Measurements from ENCODE around the gene PRKCE.

The PRKCE gene

DNA sequence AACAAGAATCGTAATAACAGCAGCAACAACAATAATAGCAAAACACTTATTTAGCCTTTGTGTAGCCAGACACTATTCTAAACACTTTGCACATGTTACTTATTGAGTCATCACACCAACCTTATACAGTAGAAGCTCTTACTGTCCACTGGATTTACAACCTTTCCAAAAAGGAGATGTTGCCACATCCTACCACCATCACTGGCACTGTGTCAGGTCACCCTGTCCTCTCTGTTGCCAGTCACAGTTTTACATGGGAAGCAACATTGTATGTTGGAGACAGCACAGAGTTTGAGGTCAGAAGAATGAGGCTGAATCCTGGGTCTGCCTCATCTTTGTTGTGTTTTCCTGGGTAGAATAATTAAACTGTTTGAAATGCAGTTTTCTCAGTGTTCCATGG lies 444.4 kb downstream of the PRKCE start:
- no peak overlapping the region for H3K27ac ChIP-seq (ENCODE audit: low read depth in 2 of 2, low read length in 2 of 2)

GRCh38 chr2:46096260-46096659 lies 444.8 kb downstream of the PRKCE start:
- H3K27ac ChIP-seq (ENCODE audit: low read depth in 2 of 2, low read length in 2 of 2): no peak overlapping the region
- no peak overlapping the region for H3K4me3 ChIP-seq (ENCODE audit: low read length in 2 of 2)

More for the DNA sequence above, 444.4 kb downstream of the PRKCE start:
- Histone ChIP-seq H3K9ac (ENCODE audit: low read depth in 1 of 2, low read length in 2 of 2) (no peak overlapping the region), H3K36me3 (ENCODE audit: control insufficient read depth in 2 of 2, insufficient read depth in 2 of 2, low read length in 2 of 2) (peaks cover 0 to 2% of the 10 kb centered on the region in 2 donors), H3K4me1 (ENCODE audit: control insufficient read depth in 2 of 2, insufficient read depth in 2 of 2, low read length in 2 of 2) (peaks cover 4 to 14% of the 10 kb centered on the region in 2 donors), H3K4me3 (ENCODE audit: low read length in 2 of 2) (no peak overlapping the region), H3K9me3 (ENCODE audit: control insufficient read depth in 2 of 2, low read length in 2 of 2) (no peaks in the 10 kb centered on the region), H3K27me3 (ENCODE audit: control insufficient read depth in 2 of 2, insufficient read depth in 2 of 2, low read length in 2 of 2) (no peaks in the 10 kb centered on the region)

GRCh38 chr2:46097714-46098480 lies 446.4 kb downstream of the PRKCE start:
- H3K36me3 ChIP-seq (ENCODE audit: control insufficient read depth in 2 of 2, insufficient read depth in 2 of 2, low read length in 2 of 2): peaks cover 2% of the 10 kb centered on the region in 2 donors
- no peaks in the 10 kb centered on the region for H3K27me3 ChIP-seq (ENCODE audit: control insufficient read depth in 2 of 2, insufficient read depth in 2 of 2, low read length in 2 of 2)
- no peak overlapping the region for H3K9ac ChIP-seq (ENCODE audit: low read depth in 1 of 2, low read length in 2 of 2)
- H3K9me3 ChIP-seq (ENCODE audit: control insufficient read depth in 2 of 2, low read length in 2 of 2): no peaks in the 10 kb centered on the region
- H3K4me1 ChIP-seq (ENCODE audit: control insufficient read depth in 2 of 2, insufficient read depth in 2 of 2, low read length in 2 of 2): peaks cover 4 to 14% of the 10 kb centered on the region in 2 donors
- peak overlapping the region; percentile 53 to 54 for H3K27ac ChIP-seq (ENCODE audit: low read depth in 2 of 2, low read length in 2 of 2)
- no peak overlapping the region for H3K4me3 ChIP-seq (ENCODE audit: low read length in 2 of 2)

More at GRCh38 chr2:46096260-46096659, 444.8 kb downstream of the PRKCE start:
- H3K4me1 ChIP-seq (ENCODE audit: control insufficient read depth in 2 of 2, insufficient read depth in 2 of 2, low read length in 2 of 2): peaks cover 4 to 14% of the 10 kb centered on the region in 2 donors
- H3K36me3 ChIP-seq (ENCODE audit: control insufficient read depth in 2 of 2, insufficient read depth in 2 of 2, low read length in 2 of 2): peaks cover 0 to 2% of the 10 kb centered on the region in 2 donors
- no peaks in the 10 kb centered on the region for H3K27me3 ChIP-seq (ENCODE audit: control insufficient read depth in 2 of 2, insufficient read depth in 2 of 2, low read length in 2 of 2)
- H3K9me3 ChIP-seq (ENCODE audit: control insufficient read depth in 2 of 2, low read length in 2 of 2): no peaks in the 10 kb centered on the region
- H3K9ac ChIP-seq (ENCODE audit: low read depth in 1 of 2, low read length in 2 of 2): no peak overlapping the region

DNA sequence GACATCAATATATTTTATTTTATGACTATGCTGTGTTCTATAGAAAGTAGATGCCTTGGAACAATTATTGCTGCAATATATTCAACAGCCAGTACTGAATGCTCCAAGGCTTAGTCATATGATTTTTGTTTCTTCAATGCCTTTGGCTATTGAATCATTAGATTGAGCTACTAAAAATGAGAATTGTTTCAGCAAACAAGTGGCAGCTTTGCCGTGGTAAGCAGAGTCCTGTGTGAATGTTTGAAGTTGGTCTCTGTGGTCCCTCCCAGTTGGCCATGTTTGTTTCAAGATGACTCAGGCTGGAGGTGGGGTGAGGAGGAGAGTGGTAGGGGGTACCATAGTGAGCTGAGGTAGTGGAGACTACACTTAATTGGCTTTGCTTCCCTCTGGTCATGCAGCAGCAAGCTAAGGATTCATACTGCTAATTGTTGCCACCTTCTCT lies 447.2 kb downstream of the PRKCE start:
- H3K27ac ChIP-seq (ENCODE audit: low read depth in 2 of 2, low read length in 2 of 2): peak overlapping the region in 1 of 2 donors; percentile 53
- no peaks in the 10 kb centered on the region for H3K27me3 ChIP-seq (ENCODE audit: control insufficient read depth in 2 of 2, insufficient read depth in 2 of 2, low read length in 2 of 2)
- no peak overlapping the region for H3K4me3 ChIP-seq (ENCODE audit: low read length in 2 of 2)
- no peaks in the 10 kb centered on the region for H3K9me3 ChIP-seq (ENCODE audit: control insufficient read depth in 2 of 2, low read length in 2 of 2)
- H3K36me3 ChIP-seq (ENCODE audit: control insufficient read depth in 2 of 2, insufficient read depth in 2 of 2, low read length in 2 of 2): peaks cover 2% of the 10 kb centered on the region in 2 donors
- no peak overlapping the region for H3K9ac ChIP-seq (ENCODE audit: low read depth in 1 of 2, low read length in 2 of 2)
- peaks cover 4 to 14% of the 10 kb centered on the region in 2 donors for H3K4me1 ChIP-seq (ENCODE audit: control insufficient read depth in 2 of 2, insufficient read depth in 2 of 2, low read length in 2 of 2)

DNA sequence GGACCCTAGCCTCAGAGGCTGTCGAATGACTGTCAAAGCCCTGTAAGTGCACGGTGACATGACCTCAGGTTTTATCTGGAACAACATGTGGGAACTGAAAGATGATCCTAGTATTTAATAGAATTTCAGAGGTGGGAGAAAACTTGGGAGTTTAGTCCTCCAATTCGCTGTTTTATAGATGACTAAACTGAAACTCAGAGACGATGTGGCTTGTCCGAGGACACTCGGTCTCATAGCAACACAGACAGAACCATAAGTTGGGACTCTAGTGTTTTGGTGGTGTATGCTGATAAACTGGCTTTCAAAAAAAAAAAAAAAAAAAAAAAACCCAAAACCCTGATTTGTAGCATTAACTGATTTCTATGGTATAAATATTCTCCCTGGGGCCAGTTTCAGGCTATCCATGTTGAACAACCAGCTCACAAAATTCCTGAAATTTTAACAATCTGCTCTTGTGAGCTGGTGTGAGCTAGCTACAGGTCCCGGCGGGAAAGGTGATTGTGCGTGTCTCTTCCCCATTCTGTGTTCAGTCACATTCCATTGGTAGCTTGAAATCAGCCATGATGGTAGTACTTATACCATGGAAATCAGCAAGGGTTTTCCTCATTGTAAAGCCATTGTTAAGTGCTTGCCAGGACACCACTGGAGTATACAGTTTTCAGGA lies 450.2 kb downstream of the PRKCE start:
- Histone ChIP-seq H3K4me3 (ENCODE audit: low read length in 2 of 2) (no peak overlapping the region), H3K9ac (ENCODE audit: low read depth in 1 of 2, low read length in 2 of 2) (no peak overlapping the region), H3K27ac (ENCODE audit: low read depth in 2 of 2, low read length in 2 of 2) (no peak overlapping the region), H3K4me1 (ENCODE audit: control insufficient read depth in 2 of 2, insufficient read depth in 2 of 2, low read length in 2 of 2) (peaks cover 4 to 14% of the 10 kb centered on the region in 2 donors), H3K9me3 (ENCODE audit: control insufficient read depth in 2 of 2, low read length in 2 of 2) (peaks cover 0 to 3% of the 10 kb centered on the region in 2 donors), H3K27me3 (ENCODE audit: control insufficient read depth in 2 of 2, insufficient read depth in 2 of 2, low read length in 2 of 2) (no peaks in the 10 kb centered on the region), H3K36me3 (ENCODE audit: control insufficient read depth in 2 of 2, insufficient read depth in 2 of 2, low read length in 2 of 2) (peaks cover 0 to 2% of the 10 kb centered on the region in 2 donors)

GRCh38 chr2:46106690-46107089 lies 455.2 kb downstream of the PRKCE start:
- Histone ChIP-seq H3K9me3 (ENCODE audit: control insufficient read depth in 2 of 2, low read length in 2 of 2) (peaks cover 0 to 3% of the 10 kb centered on the region in 2 donors), H3K27me3 (ENCODE audit: control insufficient read depth in 2 of 2, insufficient read depth in 2 of 2, low read length in 2 of 2) (no peaks in the 10 kb centered on the region), H3K36me3 (ENCODE audit: control insufficient read depth in 2 of 2, insufficient read depth in 2 of 2, low read length in 2 of 2) (peaks cover 0 to 2% of the 10 kb centered on the region in 2 donors), H3K27ac (ENCODE audit: low read depth in 2 of 2, low read length in 2 of 2) (no peak overlapping the region), H3K9ac (ENCODE audit: low read depth in 1 of 2, low read length in 2 of 2) (no peak overlapping the region), H3K4me3 (ENCODE audit: low read length in 2 of 2) (no peak overlapping the region), H3K4me1 (ENCODE audit: control insufficient read depth in 2 of 2, insufficient read depth in 2 of 2, low read length in 2 of 2) (no peaks in the 10 kb centered on the region)

- no peaks in the 10 kb centered on the region for H3K36me3 ChIP-seq (ENCODE audit: control insufficient read depth in 2 of 2, insufficient read depth in 2 of 2, low read length in 2 of 2)
- no peak overlapping the region for H3K27ac ChIP-seq (ENCODE audit: low read depth in 2 of 2, low read length in 2 of 2)
- H3K9ac ChIP-seq (ENCODE audit: low read depth in 1 of 2, low read length in 2 of 2): no peak overlapping the region
- H3K9me3 ChIP-seq (ENCODE audit: control insufficient read depth in 2 of 2, low read length in 2 of 2): no peaks in the 10 kb centered on the region
- H3K27me3 ChIP-seq (ENCODE audit: control insufficient read depth in 2 of 2, insufficient read depth in 2 of 2, low read length in 2 of 2): no peaks in the 10 kb centered on the region
- H3K4me3 ChIP-seq (ENCODE audit: low read length in 2 of 2): no peak overlapping the region
- peaks cover under 1 to 14% of the 10 kb centered on the region in 2 donors for H3K4me1 ChIP-seq (ENCODE audit: control insufficient read depth in 2 of 2, insufficient read depth in 2 of 2, low read length in 2 of 2)
Measured at GRCh38 chr2:46114996-46115395, 463.5 kb downstream of the PRKCE start.

- peaks cover 7 to 22% of the 10 kb centered on the region in 2 donors for H3K4me1 ChIP-seq (ENCODE audit: control insufficient read depth in 2 of 2, insufficient read depth in 2 of 2, low read length in 2 of 2)
- no peak overlapping the region for H3K27ac ChIP-seq (ENCODE audit: low read depth in 2 of 2, low read length in 2 of 2)
Measured at GRCh38 chr2:46116150-46116549, 464.7 kb downstream of the PRKCE start.

DNA sequence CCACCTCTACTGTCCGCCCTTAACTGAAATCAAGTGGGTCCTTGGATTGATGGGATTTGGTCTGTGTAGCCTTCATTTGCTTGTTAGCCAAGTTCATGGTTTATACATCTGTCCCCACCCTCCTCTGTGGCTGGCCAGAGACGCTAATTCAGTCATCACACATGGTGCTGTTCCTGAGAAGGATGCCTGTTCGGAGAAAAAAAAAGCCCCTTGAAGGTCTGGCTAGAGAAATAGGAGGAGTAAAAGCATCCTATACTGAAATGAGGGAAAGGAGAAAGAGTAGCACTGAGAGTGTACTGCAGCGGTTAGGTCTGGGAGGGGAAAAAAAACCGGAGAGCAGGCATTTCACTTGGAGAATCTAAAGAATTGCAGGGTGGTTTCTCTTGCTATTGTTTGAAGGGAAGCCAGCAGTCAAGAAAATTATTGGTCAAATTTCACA lies 465.1 kb downstream of the PRKCE start:
- Histone ChIP-seq H3K9me3 (ENCODE audit: control insufficient read depth in 2 of 2, low read length in 2 of 2) (no peaks in the 10 kb centered on the region), H3K36me3 (ENCODE audit: control insufficient read depth in 2 of 2, insufficient read depth in 2 of 2, low read length in 2 of 2) (no peaks in the 10 kb centered on the region), H3K27ac (ENCODE audit: low read depth in 2 of 2, low read length in 2 of 2) (no peak overlapping the region), H3K4me3 (ENCODE audit: low read length in 2 of 2) (no peak overlapping the region), H3K4me1 (ENCODE audit: control insufficient read depth in 2 of 2, insufficient read depth in 2 of 2, low read length in 2 of 2) (peaks cover 11 to 27% of the 10 kb centered on the region in 2 donors), H3K9ac (ENCODE audit: low read depth in 1 of 2, low read length in 2 of 2) (no peak overlapping the region), H3K27me3 (ENCODE audit: control insufficient read depth in 2 of 2, insufficient read depth in 2 of 2, low read length in 2 of 2) (no peaks in the 10 kb centered on the region)

More at GRCh38 chr2:46116150-46116549, 464.7 kb downstream of the PRKCE start:
- Histone ChIP-seq H3K36me3 (ENCODE audit: control insufficient read depth in 2 of 2, insufficient read depth in 2 of 2, low read length in 2 of 2) (no peaks in the 10 kb centered on the region), H3K4me3 (ENCODE audit: low read length in 2 of 2) (no peak overlapping the region), H3K9me3 (ENCODE audit: control insufficient read depth in 2 of 2, low read length in 2 of 2) (no peaks in the 10 kb centered on the region), H3K27me3 (ENCODE audit: control insufficient read depth in 2 of 2, insufficient read depth in 2 of 2, low read length in 2 of 2) (no peaks in the 10 kb centered on the region), H3K9ac (ENCODE audit: low read depth in 1 of 2, low read length in 2 of 2) (no peak overlapping the region)

- no peak overlapping the region for H3K9ac ChIP-seq (ENCODE audit: low read depth in 1 of 2, low read length in 2 of 2)
- no peak overlapping the region for H3K4me3 ChIP-seq (ENCODE audit: low read length in 2 of 2)
- no peak overlapping the region for H3K27ac ChIP-seq (ENCODE audit: low read depth in 2 of 2, low read length in 2 of 2)
- H3K36me3 ChIP-seq (ENCODE audit: control insufficient read depth in 2 of 2, insufficient read depth in 2 of 2, low read length in 2 of 2): no peaks in the 10 kb centered on the region
- H3K4me1 ChIP-seq (ENCODE audit: control insufficient read depth in 2 of 2, insufficient read depth in 2 of 2, low read length in 2 of 2): peaks cover 14 to 31% of the 10 kb centered on the region in 2 donors
- H3K9me3 ChIP-seq (ENCODE audit: control insufficient read depth in 2 of 2, low read length in 2 of 2): no peaks in the 10 kb centered on the region
- no peaks in the 10 kb centered on the region for H3K27me3 ChIP-seq (ENCODE audit: control insufficient read depth in 2 of 2, insufficient read depth in 2 of 2, low read length in 2 of 2)
Measured at GRCh38 chr2:46117379-46117778, 465.9 kb downstream of the PRKCE start.
